GM23338 (cell line): ENCODE results near the gene DRC1. TPM values are rescaled to one million over a fixed set of nuclear protein-coding genes. Genes with fewer than 3 reads are reported as not detected.

Experiments used
- ATAC-seq: fragments of 200-7000 bp; cut with Tn5 transposase; 3 replicates; pipeline ENCODE4 v1.9.1; 2020
- DNase-seq: peaks from one replicate; pipeline ENCODE4 v3.0.0-alpha.2; 2015; ENCODE audit warnings: low spot score
- H2AFZ ChIP-seq: fragments of 200-600 bp; sonication (generic); 2 replicates; pipeline ENCODE4 v1.8.0; 2016; ENCODE audit warnings: antibody characterized with exemption, mild to moderate bottlenecking, moderate library complexity
- H3F3A ChIP-seq: fragments of 200-600 bp; sonication (generic); replicated peaks from 2 replicates; pipeline ENCODE4 v1.8.0; 2017; ENCODE audit warnings: antibody characterized with exemption, mixed run types, low read depth
- H3K27ac ChIP-seq: fragments of 200-600 bp; sonication (generic); 2 replicates; pipeline ENCODE4 v1.6.1; 2016; ENCODE audit warnings: low read depth
- H3K27me3 ChIP-seq: fragments of 200-600 bp; sonication (generic); 2 replicates; pipeline ENCODE4 v1.8.0; 2016; ENCODE audit warnings: mild to moderate bottlenecking, mixed run types, moderate library complexity; ENCODE audit not compliant: insufficient read depth
- H3K36me3 ChIP-seq: fragments of 200-600 bp; sonication (generic); 2 replicates; pipeline ENCODE4 v1.8.0; 2016; ENCODE audit warnings: mild to moderate bottlenecking; ENCODE audit not compliant: insufficient read depth
- H3K4me1 ChIP-seq: fragments of 200-600 bp; sonication (generic); 2 replicates; pipeline ENCODE4 v1.8.0; 2016; ENCODE audit warnings: mild to moderate bottlenecking, moderate library complexity; ENCODE audit not compliant: insufficient read depth
- H3K4me2 ChIP-seq: fragments of 200-600 bp; sonication (generic); 2 replicates; pipeline ENCODE4 v1.7.1; 2017; ENCODE audit warnings: mixed run types
- H3K4me3 ChIP-seq: fragments of 200-600 bp; sonication (generic); 2 replicates; pipeline ENCODE4 v1.6.1; 2016; ENCODE audit warnings: mixed run types
- H3K79me2 ChIP-seq: fragments of 200-600 bp; sonication (generic); replicated peaks from 2 replicates; pipeline ENCODE4 v1.8.0; 2017; ENCODE audit warnings: mild to moderate bottlenecking; ENCODE audit not compliant: insufficient read depth
- H3K9me2 ChIP-seq: fragments of 200-600 bp; sonication (generic); 2 replicates; pipeline ENCODE4 v1.8.0; 2017; ENCODE audit not compliant: insufficient read depth
- H4K20me1 ChIP-seq: fragments of 200-600 bp; sonication (generic); replicated peaks from 2 replicates; pipeline ENCODE4 v1.8.0; 2017; ENCODE audit warnings: mild to moderate bottlenecking; ENCODE audit not compliant: insufficient read depth
- H3K27ac Mint-ChIP-seq: 2 replicates; pipeline ENCODE4 v1.8.0; 2020; ENCODE audit warnings: inconsistent platforms, mild to moderate bottlenecking, moderate library complexity, mixed read lengths
- H3K27me3 Mint-ChIP-seq: 3 replicates; pipeline ENCODE4 v1.8.0; 2022; ENCODE audit warnings: low read depth, mild to moderate bottlenecking, moderate library complexity, mixed read lengths, inconsistent platforms; ENCODE audit not compliant: insufficient read depth, poor library complexity
- H3K36me3 Mint-ChIP-seq: 3 replicates; pipeline ENCODE4 v1.8.0; 2021; ENCODE audit warnings: low read depth, mild to moderate bottlenecking, inconsistent platforms, moderate library complexity, mixed read lengths
- H3K4me1 Mint-ChIP-seq: 3 replicates; pipeline ENCODE4 v1.8.0; 2020; ENCODE audit warnings: mild to moderate bottlenecking, inconsistent platforms, mixed read lengths
- H3K4me3 Mint-ChIP-seq: 3 replicates; pipeline ENCODE4 v1.8.0; 2021; ENCODE audit warnings: moderate library complexity, mild to moderate bottlenecking, inconsistent platforms, mixed read lengths
- H3K9me3 Mint-ChIP-seq: 3 replicates; pipeline ENCODE4 v1.8.0; 2020; ENCODE audit warnings: moderate library complexity, mild to moderate bottlenecking, inconsistent platforms, mixed read lengths
- CREB1 ChIP-seq: fragments of 250-450 bp; sonication (Bioruptor Pico); IDR thresholded peaks from 2 replicates; pipeline ENCODE4 v1.5.0; 2020; ENCODE audit warnings: low read depth, mild to moderate bottlenecking, moderate library complexity
- CTCF ChIP-seq, 2 experiments: fragments of 200-600 bp in 1 of 2; sonication (generic) in 1 of 2; conservative IDR thresholded peaks; 2 replicates each; pipeline versions ENCODE4 v1.5.1 to v1.6.1; 2016 to 2017; ENCODE audit warnings: antibody characterized with exemption in 2 of 2, low read depth in 2 of 2, mild to moderate bottlenecking in 2 of 2, moderate library complexity in 1 of 2
- ETS1 ChIP-seq: IDR thresholded peaks from 2 replicates; pipeline ENCODE4 v1.6.1; 2016; ENCODE audit warnings: antibody characterized with exemption
- EZH2 ChIP-seq: fragments of 200-600 bp; sonication (generic); IDR thresholded peaks from one replicate; pipeline ENCODE4 v1.8.0; 2017; ENCODE audit warnings: antibody characterized with exemption, mild to moderate bottlenecking, low read depth; ENCODE audit not compliant: unreplicated experiment
- EZH2phosphoT487 ChIP-seq: fragments of 200-600 bp; sonication (generic); IDR thresholded peaks from one replicate; pipeline ENCODE4 v1.8.1; 2018; ENCODE audit warnings: antibody characterized with exemption; ENCODE audit not compliant: unreplicated experiment
- JUNB ChIP-seq: IDR thresholded peaks from one replicate; pipeline ENCODE4 v1.6.1; 2016; ENCODE audit warnings: antibody characterized with exemption; ENCODE audit not compliant: unreplicated experiment
- NANOG ChIP-seq: IDR thresholded peaks from 2 replicates; pipeline ENCODE4 v1.6.1; 2016; ENCODE audit warnings: antibody characterized with exemption, borderline replicate concordance
- POLR2AphosphoS5 ChIP-seq: IDR thresholded peaks from 2 replicates; pipeline ENCODE4 v1.6.1; 2016; ENCODE audit warnings: antibody characterized with exemption, low read depth
- REST ChIP-seq: IDR thresholded peaks from one replicate; pipeline ENCODE4 v1.6.1; 2018; ENCODE audit warnings: antibody characterized with exemption; ENCODE audit not compliant: unreplicated experiment
- STAT1 ChIP-seq: IDR thresholded peaks from one replicate; pipeline ENCODE4 v1.6.1; 2016; ENCODE audit warnings: antibody characterized with exemption; ENCODE audit not compliant: unreplicated experiment
- ZNF114 ChIP-seq: fragments of 250-450 bp; sonication (Bioruptor Pico); IDR thresholded peaks from 2 replicates; pipeline ENCODE4 v1.5.0; 2020; ENCODE audit warnings: mild to moderate bottlenecking, moderate library complexity
- ZNF331 ChIP-seq: fragments of 250-450 bp; sonication (Bioruptor Pico); IDR thresholded peaks from 2 replicates; pipeline ENCODE4 v1.5.0; 2020; ENCODE audit warnings: low read depth, mild to moderate bottlenecking, moderate library complexity
- ZNF462 ChIP-seq: fragments of 250-450 bp; sonication (Bioruptor Pico); IDR thresholded peaks from 2 replicates; pipeline ENCODE4 v1.5.0; 2020; ENCODE audit warnings: mild to moderate bottlenecking, moderate library complexity
- polyA plus RNA-seq: library from polyadenylated mRNA; unstranded; fragments of >200 nt; fragmentation: Nextera tagmentation; extraction: Ambion mirVana; gene quantifications from 2 replicates; pipeline ENCODE4 v1.2.1, GENCODE V29; 2016
- total RNA-seq: library from RNA; depleted of rRNA; stranded (reverse); fragments of >200 nt; shearing (Covaris generic); gene quantifications from 2 replicates; pipeline ENCODE4 v1.2.3, GENCODE V29; 2014

The DRC1 gene
- total and polyA plus RNA-seq, 2 experiments from 2014 or later: 0.45 TPM; not detected in 1

GRCh38 chr2:26409785-26410184 lies 8.1 kb downstream of the DRC1 start:
- Mint-ChIP-seq H3K9me3 (no peaks in the 10 kb centered on the region), H3K36me3 (no peaks in the 10 kb centered on the region), H3K27me3 (no peaks in the 10 kb centered on the region), H3K27ac (no peak overlapping the region), H3K4me3 (no peak overlapping the region), H3K4me1 (no peaks in the 10 kb centered on the region)
- Histone ChIP-seq H3K4me3 (no peak overlapping the region), H3K79me2 (no peaks in the 10 kb centered on the region), H4K20me1 (no peaks in the 10 kb centered on the region), H3K27ac (no peak overlapping the region), H3K9me2 (no peaks in the 10 kb centered on the region), H3K36me3 (no peaks in the 10 kb centered on the region), H3K4me1 (no peaks in the 10 kb centered on the region), H2AFZ (no peak overlapping the region), H3K4me2 (no peak overlapping the region), H3F3A (no peaks in the 10 kb centered on the region), H3K27me3 (no peaks in the 10 kb centered on the region)
- ATAC-seq: no peak
- DNase-seq: no peak
- TF ChIP-seq ZNF462 (CRISPR knock-in tag): no peak
- no peak for TF ChIP-seq ZNF114 (CRISPR knock-in tag)
- no peak for TF ChIP-seq CREB1 (CRISPR knock-in tag)
- TF ChIP-seq STAT1: no peak
- TF ChIP-seq CTCF (conservative IDR thresholded peaks at IDR 0.05; ENCODE audit: low read depth in 2 of 2): no peak
- TF ChIP-seq EZH2phosphoT487: no peak
- no peak for TF ChIP-seq EZH2
- no peak for TF ChIP-seq REST
- no peak for TF ChIP-seq ZNF331 (CRISPR knock-in tag)
- no peak for TF ChIP-seq JUNB
- no peak for TF ChIP-seq POLR2AphosphoS5
- no peak for TF ChIP-seq NANOG
- TF ChIP-seq ETS1: no peak
